Measurements from ENCODE around the gene VCY. TPM values are rescaled to one million over a fixed set of nuclear protein-coding genes. Genes with fewer than 3 reads are reported as not detected.
"Not testable (repeated sequence)": the region's sequence is repeated elsewhere in the genome, so short reads cannot be mapped to it uniquely, and the experiment has no call there.

The VCY gene
- total RNA-seq = not detected in 2 replicates

DNA sequence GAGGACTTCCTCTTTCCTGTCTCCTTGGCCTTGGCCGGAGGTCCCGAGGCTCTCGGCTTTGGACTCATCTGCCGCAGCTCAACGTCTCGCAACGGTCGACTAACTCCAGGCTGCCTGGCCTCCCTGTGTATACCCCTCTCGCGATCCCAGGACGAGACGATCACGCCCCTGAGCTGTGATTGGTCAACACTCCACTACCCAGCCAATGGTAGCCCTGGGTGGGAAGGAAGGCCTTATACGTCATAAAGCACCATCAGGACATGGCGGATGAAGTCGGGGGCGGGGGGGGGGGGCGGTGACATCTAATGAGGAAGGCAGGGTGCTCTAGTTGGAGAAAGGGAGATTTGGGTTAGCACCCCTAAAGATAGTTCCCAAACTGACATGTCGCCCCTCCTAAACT lies at the start of gene VCY:
Gene VCY, minus strand, starts transcription at position 101 of the 400 bp plus-strand sequence. Its CDS starts 33 bp downstream, at position 68.
- not testable (repeated sequence) for DNase-seq (ENCODE audit: low read depth); H3K4me3 ChIP-seq (ENCODE audit: low read depth, low read length)

DNA sequence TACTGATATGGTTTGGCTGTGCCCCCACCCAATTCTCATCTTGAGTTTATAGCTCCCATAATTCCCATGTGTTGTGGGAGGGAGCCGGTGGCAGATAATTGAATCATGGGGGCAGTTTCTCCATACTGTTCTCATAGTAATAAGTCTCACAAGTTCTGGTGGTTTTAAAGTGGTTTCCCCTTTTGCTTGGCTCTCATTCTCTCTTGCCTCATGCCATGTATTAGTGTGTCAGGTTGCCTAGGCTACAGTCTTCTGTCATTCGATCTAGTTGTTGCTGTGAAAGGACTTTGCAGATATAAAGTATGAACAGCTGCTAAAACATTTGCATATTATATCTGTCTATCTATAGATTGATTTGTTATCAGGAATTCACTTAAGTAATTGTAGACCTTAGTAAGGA lies 44.1 kb upstream of the VCY start:
- not testable (repeated sequence) for H3K4me3 ChIP-seq (ENCODE audit: low read depth, low read length); DNase-seq (ENCODE audit: low read depth)

DNA sequence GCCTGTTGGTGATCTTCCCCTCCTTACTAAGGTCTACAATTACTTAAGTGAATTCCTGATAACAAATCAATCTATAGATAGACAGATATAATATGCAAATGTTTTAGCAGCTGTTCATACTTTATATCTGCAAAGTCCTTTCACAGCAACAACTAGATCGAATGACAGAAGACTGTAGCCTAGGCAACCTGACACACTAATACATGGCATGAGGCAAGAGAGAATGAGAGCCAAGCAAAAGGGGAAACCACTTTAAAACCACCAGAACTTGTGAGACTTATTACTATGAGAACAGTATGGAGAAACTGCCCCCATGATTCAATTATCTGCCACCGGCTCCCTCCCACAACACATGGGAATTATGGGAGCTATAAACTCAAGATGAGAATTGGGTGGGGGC lies 25.6 kb upstream of the VCY start:
- DNase-seq (ENCODE audit: low read depth); H3K4me3 ChIP-seq (ENCODE audit: low read depth, low read length): not testable (repeated sequence)

DNA sequence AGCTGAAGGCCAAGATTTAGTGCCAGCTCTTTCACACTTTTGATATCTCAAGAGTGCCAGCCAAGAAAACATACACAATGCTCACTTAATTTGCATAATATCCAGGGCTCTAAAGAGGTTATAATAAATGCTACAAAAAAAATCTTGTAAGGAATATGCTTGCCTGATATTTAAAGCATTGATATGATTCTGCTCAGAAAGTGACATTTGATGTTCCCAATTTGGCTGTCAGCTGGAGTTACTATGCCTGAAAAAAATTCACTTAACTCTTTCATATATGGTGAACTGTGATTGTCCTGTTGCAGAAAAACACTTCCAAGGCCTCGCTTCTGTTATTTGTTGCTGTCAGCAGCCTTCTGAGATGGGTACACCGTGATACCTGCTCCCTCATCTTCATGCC lies 43.9 kb downstream of the VCY start:
- not testable (repeated sequence) for H3K4me3 ChIP-seq (ENCODE audit: low read depth, low read length); DNase-seq (ENCODE audit: low read depth)

Other genes with a start within 250 kb of the VCY start
- gene VCY1B, start 69.8 kb upstream of the VCY start, total RNA-seq = not detected in 2 replicates

All from epithelial cell of proximal tubule (primary cell).